HCT116 (cell line): ENCODE results near the gene MS4A5.

Experiments
- ATF3 ChIP-seq: IDR thresholded peaks from 2 replicates; pipeline ENCODE4 v1.6.1; 2012
- CTCF ChIP-seq, 3 experiments: fragments of 200-600 bp in 1 of 3; sonication (generic) in 1 of 3; IDR thresholded peaks in 2 of 3; conservative IDR thresholded peaks in 1 of 3; 2 replicates each; pipeline ENCODE4 v1.5.1; 2012 to 2017; ENCODE audit warnings: low read depth in 2 of 3, low read length in 2 of 3, antibody characterized with exemption in 1 of 3, borderline replicate concordance in 1 of 3, control low read depth in 1 of 3, mild to moderate bottlenecking in 1 of 3, mixed read lengths in 1 of 3, mixed run types in 1 of 3, moderate library complexity in 1 of 3; ENCODE audit not compliant: insufficient read depth in 1 of 3
- EGR1 ChIP-seq: IDR thresholded peaks from 2 replicates; pipeline ENCODE4 v1.6.1; 2012; ENCODE audit warnings: low read depth
- EZH2 ChIP-seq: fragments of 200-600 bp; sonication (generic); IDR thresholded peaks from 2 replicates; pipeline ENCODE4 v1.6.1; 2017; ENCODE audit warnings: antibody characterized with exemption, mixed run types
- FOSL1 ChIP-seq: IDR thresholded peaks from 2 replicates; pipeline ENCODE4 v1.6.1; 2012; ENCODE audit warnings: low read depth
- POLR2A ChIP-seq: IDR thresholded peaks from 2 replicates; pipeline ENCODE4 v1.7.0; 2011; ENCODE audit warnings: borderline replicate concordance; ENCODE audit not compliant: insufficient read depth, insufficient read length; ENCODE audit errors: extremely low read depth
- POLR2AphosphoS5 ChIP-seq: IDR thresholded peaks from 2 replicates; pipeline ENCODE4 v1.6.1; 2011; ENCODE audit warnings: mild to moderate bottlenecking, low read depth, low read length, moderate library complexity
- RAD21 ChIP-seq: IDR thresholded peaks from 2 replicates; pipeline ENCODE4 v1.6.1; 2012; ENCODE audit warnings: low read depth, mild to moderate bottlenecking
- REST ChIP-seq: IDR thresholded peaks from 2 replicates; pipeline ENCODE4 v1.6.1; 2012; ENCODE audit warnings: low read depth
- SP1 ChIP-seq: IDR thresholded peaks from 2 replicates; pipeline ENCODE4 v1.6.1; 2012; ENCODE audit warnings: low read depth
- YY1 ChIP-seq: IDR thresholded peaks from 2 replicates; pipeline ENCODE4 v1.6.1; 2011; ENCODE audit warnings: low read length, low read depth, moderate library complexity, mild to moderate bottlenecking; ENCODE audit not compliant: insufficient replicate concordance; ENCODE audit errors: extremely low read depth

- no peak for TF ChIP-seq YY1
- TF ChIP-seq CTCF (IDR thresholded peaks at IDR 0.05 in 2 of 3, conservative IDR thresholded peaks at IDR 0.05 in 1 of 3; ENCODE audit: borderline replicate concordance in 1 of 3, insufficient read depth in 1 of 3, low read depth in 2 of 3, low read length in 2 of 3), result no peak
- no peak for TF ChIP-seq SP1
- TF ChIP-seq POLR2A, result no peak
- TF ChIP-seq ATF3, result no peak
- TF ChIP-seq EGR1, result no peak
- no peak for TF ChIP-seq EZH2
- TF ChIP-seq POLR2AphosphoS5, result no peak
- no peak for TF ChIP-seq REST
- TF ChIP-seq RAD21, result no peak
- TF ChIP-seq FOSL1, result no peak
Observed at GRCh38 chr11:60392361-60392760, 37.0 kb upstream of the MS4A5 start.
